Measurements from ENCODE around the gene PPP2R2B. TPM values are rescaled to one million over a fixed set of nuclear protein-coding genes. Genes with fewer than 3 reads are reported as not detected.

Gene PPP2R2B
- total RNA-seq, 1 experiment from 2014 or later, result not detected

- ChIA-PET RAD21 (ENCODE audit: low non-redundant PET in 1 of 2, low total read pairs in 2 of 2, uncharacterized antibody in 2 of 2, unreplicated experiment in 2 of 2) (no interaction called here), CTCF (no interaction called here), POLR2A (no interaction called here)
- H3K36me3 ChIP-seq (ENCODE audit: control insufficient read depth in 1 of 2, insufficient read depth in 2 of 2, low read length in 2 of 2), result no peaks in the 10 kb centered on the region
- H3K9ac ChIP-seq (ENCODE audit: low read length), result no peak overlapping the region
- no peak overlapping the region for H3K27ac ChIP-seq (ENCODE audit: low read depth, low read length)
- ATAC-seq (no peak), DNase-seq (ENCODE audit: low read depth, low spot score) (no peak)
- no peaks in the 10 kb centered on the region for H3K79me2 ChIP-seq (ENCODE audit: insufficient read depth, low read length)
- no peaks in the 10 kb centered on the region for H4K20me1 ChIP-seq (ENCODE audit: insufficient read depth)
- no peak for TF ChIP-seq TCF7L2 (IDR thresholded peaks at IDR 0.05; ENCODE audit: borderline replicate concordance, extremely low read depth, insufficient read depth, insufficient read length)
- TF ChIP-seq POLR2A (IDR thresholded peaks at IDR 0.05; ENCODE audit: borderline replicate concordance, extremely low read depth, insufficient read depth, insufficient read length), result no peak
- TF ChIP-seq SRF (IDR thresholded peaks at IDR 0.05; ENCODE audit: low read depth), result no peak
- H3K9me3 ChIP-seq (ENCODE audit: control insufficient read depth in 1 of 2, insufficient read depth in 1 of 2, low read depth in 1 of 2, low read length in 2 of 2), result no peaks in the 10 kb centered on the region
- H3K27me3 ChIP-seq (ENCODE audit: insufficient read depth, low read length), result no peaks in the 10 kb centered on the region
- BruUV-seq (replicated peaks), result no TSS peak
- H3K4me1 ChIP-seq (ENCODE audit: control insufficient read depth in 1 of 2, insufficient read depth in 2 of 2, low read length in 2 of 2), result no peaks in the 10 kb centered on the region
- intact Hi-C loops (cut with micrococcal nuclease), result no loop called here
- H3K4me2 ChIP-seq (ENCODE audit: low read length), result no peak overlapping the region
- no peaks in the 10 kb centered on the region for H3K9me2 ChIP-seq (ENCODE audit: insufficient read depth)
- no peak overlapping the region for H3K4me3 ChIP-seq (replicated peaks in 1 of 2; ENCODE audit: low read depth in 1 of 2, low read length in 2 of 2)
- no peak overlapping the region for H2AFZ ChIP-seq (ENCODE audit: low read depth, low read length, poor library complexity, severe bottlenecking)
Measured at GRCh38 chr5:146789712-146790653, 88.6 kb downstream of the PPP2R2B start.

- Histone ChIP-seq H2AFZ (ENCODE audit: low read depth, low read length, poor library complexity, severe bottlenecking) (no peak overlapping the region), H3K79me2 (ENCODE audit: insufficient read depth, low read length) (no peaks in the 10 kb centered on the region), H4K20me1 (ENCODE audit: insufficient read depth) (no peaks in the 10 kb centered on the region), H3K9me2 (ENCODE audit: insufficient read depth) (no peaks in the 10 kb centered on the region), H3K4me1 (ENCODE audit: control insufficient read depth in 1 of 2, insufficient read depth in 2 of 2, low read length in 2 of 2) (no peaks in the 10 kb centered on the region), H3K36me3 (ENCODE audit: control insufficient read depth in 1 of 2, insufficient read depth in 2 of 2, low read length in 2 of 2) (no peaks in the 10 kb centered on the region), H3K27ac (ENCODE audit: low read depth, low read length) (no peak overlapping the region), H3K27me3 (ENCODE audit: insufficient read depth, low read length) (no peaks in the 10 kb centered on the region), H3K4me3 (replicated peaks in 1 of 2; ENCODE audit: low read depth in 1 of 2, low read length in 2 of 2) (no peak overlapping the region), H3K9me3 (ENCODE audit: control insufficient read depth in 1 of 2, insufficient read depth in 1 of 2, low read depth in 1 of 2, low read length in 2 of 2) (no peaks in the 10 kb centered on the region), H3K4me2 (ENCODE audit: low read length) (no peak overlapping the region), H3K9ac (ENCODE audit: low read length) (no peak overlapping the region)
- ATAC-seq (no peak), DNase-seq (ENCODE audit: low read depth, low spot score) (no peak)
- no TSS peak for BruUV-seq (replicated peaks)
- POLR2A ChIA-PET, result no interaction called here
- intact Hi-C loops (cut with micrococcal nuclease), result no loop called here
- CTCF ChIA-PET, result no interaction called here
- RAD21 ChIA-PET (ENCODE audit: low non-redundant PET in 1 of 2, low total read pairs in 2 of 2, uncharacterized antibody in 2 of 2, unreplicated experiment in 2 of 2), result no interaction called here
- TF ChIP-seq POLR2A (IDR thresholded peaks at IDR 0.05; ENCODE audit: borderline replicate concordance, extremely low read depth, insufficient read depth, insufficient read length), result no peak
- TF ChIP-seq ZFX (IDR thresholded peaks at IDR 0.05), result no peak
- no peak for TF ChIP-seq SP1 (IDR thresholded peaks at IDR 0.05; ENCODE audit: low read depth)
- TF ChIP-seq SIN3A (IDR thresholded peaks at IDR 0.05; ENCODE audit: low read depth), result no peak
- TF ChIP-seq REST (IDR thresholded peaks at IDR 0.05; ENCODE audit: low read depth), result no peak
- TF ChIP-seq EZH2phosphoT487 (IDR thresholded peaks at IDR 0.05; ENCODE audit: borderline replicate concordance), result no peak
- TF ChIP-seq CEBPB (IDR thresholded peaks at IDR 0.05; ENCODE audit: low read depth), result no peak
- TF ChIP-seq CTCF (IDR thresholded peaks at IDR 0.05 in 2 of 3, conservative IDR thresholded peaks at IDR 0.05 in 1 of 3; ENCODE audit: borderline replicate concordance in 1 of 3, insufficient read depth in 1 of 3, low read depth in 2 of 3, low read length in 2 of 3), result no peak
- TF ChIP-seq ELF1 (IDR thresholded peaks at IDR 0.05; ENCODE audit: borderline replicate concordance, low read depth), result no peak
- no peak for TF ChIP-seq TCF7L2 (IDR thresholded peaks at IDR 0.05; ENCODE audit: borderline replicate concordance, extremely low read depth, insufficient read depth, insufficient read length)
- no peak for TF ChIP-seq EZH2 (IDR thresholded peaks at IDR 0.05)
- no peak for TF ChIP-seq CBX3 (IDR thresholded peaks at IDR 0.05; ENCODE audit: low read depth)
- TF ChIP-seq SRF (IDR thresholded peaks at IDR 0.05; ENCODE audit: low read depth), result no peak
- no peak for TF ChIP-seq ZNF274 (IDR thresholded peaks at IDR 0.05; ENCODE audit: low read depth, low read length)
Measured at GRCh38 chr5:146788898-146789297, 89.7 kb downstream of the PPP2R2B start.
